Mucosa of descending colon (tissue), 3 donors: ENCODE measurements around the gene LMO7. TPM values are rescaled to one million over a fixed set of nuclear protein-coding genes. Genes with fewer than 3 reads are reported as not detected.

Experiments used
- ATAC-seq: fragments of 200-7000 bp; cut with Tn5 transposase; one replicate; pipeline ENCODE4 v1.9.1; 2020; ENCODE audit warnings: mild to moderate bottlenecking, moderate library complexity
- DNase-seq, 3 donors: peaks; one replicate each; pipeline ENCODE4 v3.0.0-alpha.2; 2020
- H3K36me3 ChIP-seq: fragments of 200-600 bp; one replicate; pipeline ENCODE4 v1.8.0; 2021; ENCODE audit warnings: low read depth, mild to moderate bottlenecking
- H3K4me1 ChIP-seq: fragments of 200-600 bp; one replicate; pipeline ENCODE4 v1.8.0; 2021; ENCODE audit warnings: low read depth, mild to moderate bottlenecking
- H3K4me3 ChIP-seq: fragments of 200-600 bp; one replicate; pipeline ENCODE4 v1.8.0; 2021; ENCODE audit warnings: mild to moderate bottlenecking
- H3K9me3 ChIP-seq: fragments of 200-600 bp; one replicate; pipeline ENCODE4 v1.8.0; 2021; ENCODE audit warnings: mild to moderate bottlenecking
- CTCF ChIP-seq: fragments of 200-600 bp; IDR thresholded peaks from one replicate; pipeline ENCODE4 v1.8.0; 2022; ENCODE audit warnings: antibody characterized with exemption, mild to moderate bottlenecking
- intact Hi-C, 2 donors: fragments of 100-400 bp; cut with DNase I in 1 of 2; cut with micrococcal nuclease in 1 of 2; formaldehyde crosslinking; loops; one replicate each; pipeline versions ENCODE4 v1.11.0 to v1.11.1; 2022; cut with DNase I, micrococcal nuclease
- long read RNA-seq, 2 donors: library from polyadenylated mRNA; unstranded; transcript quantifications; one replicate each; pipeline ENCODE4 v2.0.0, GENCODE V29; 2019 to 2021
- total RNA-seq, 3 donors: library from RNA; stranded (reverse); fragmentation: NEBNext Ultra II Directional in 2 of 3; extraction: Animal tissue kit (Norgen Biotek cat#: 25700) in 2 of 3; gene quantifications; one replicate each; pipeline versions ENCODE4 v1.2.1 to v1.2.4, GENCODE V29; 2021 to 2023
- donor health status: DM: no; HTN: no; CAD: no; lungs with moderate emphysema.
- donor health status: DM: no; HTN: no; CAD: no.
- donor health status: DM: no; HTN: yes; CAD: no.

The LMO7 gene
- total RNA-seq, result 100 to 1,000 TPM; 127 to 243 (median 212) TPM
- long read RNA-seq, donor 1, partial matches to known transcripts, result 15 of 19 reads
- long read RNA-seq, donor 1, other reads (novel, unspliced or antisense), result 2 of 19 reads
- long read RNA-seq, donor 2, partial matches to known transcripts, result 55 of 73 reads
- long read RNA-seq, donor 2, other reads (novel, unspliced or antisense), result 16 of 73 reads

GRCh38 chr13:75635828-75636435, at the start of gene LMO7:
Gene LMO7, plus strand, starts transcription at chr13:75636330. Its CDS starts 328 bp downstream, at chr13:75636658.
- Histone ChIP-seq H3K36me3 (no peaks in the 10 kb centered on the region), H3K9me3 (no peaks in the 10 kb centered on the region), H3K4me1 (peaks cover 8% of the 10 kb centered on the region), H3K4me3 (peak within 1 kb of the TSS; percentile 15)
- ATAC-seq, result peak; percentile 83
- no peak for TF ChIP-seq CTCF
- peak; percentile 50 to 71 (median 71) for DNase-seq
- intact Hi-C loops, result no loop called here

GRCh38 chr13:75587679-75588078, 48.5 kb upstream of the LMO7 start:
- DNase-seq (no peak), ATAC-seq (peak; percentile 24)
- no peak for TF ChIP-seq CTCF
- Histone ChIP-seq H3K4me3 (no peak overlapping the region), H3K4me1 (no peaks in the 10 kb centered on the region), H3K36me3 (no peaks in the 10 kb centered on the region), H3K9me3 (no peaks in the 10 kb centered on the region)
- intact Hi-C loops, result no loop called here

- no peak for ATAC-seq
Measured at GRCh38 chr13:75596657-75597182, 39.4 kb upstream of the LMO7 start.

GRCh38 chr13:75600371-75600770, 35.8 kb upstream of the LMO7 start:
- DNase-seq (no peak), ATAC-seq (no peak)
- no peaks in the 10 kb centered on the region for H3K9me3 ChIP-seq
- H3K4me3 ChIP-seq, result no peak overlapping the region
- no peaks in the 10 kb centered on the region for H3K36me3 ChIP-seq
- no peaks in the 10 kb centered on the region for H3K4me1 ChIP-seq
- intact Hi-C loops, result no loop called here
- TF ChIP-seq CTCF, result no peak

More at GRCh38 chr13:75596657-75597182, 39.4 kb upstream of the LMO7 start:
- Histone ChIP-seq H3K4me1 (no peaks in the 10 kb centered on the region), H3K9me3 (no peaks in the 10 kb centered on the region), H3K36me3 (no peaks in the 10 kb centered on the region), H3K4me3 (no peak overlapping the region)
- TF ChIP-seq CTCF, result no peak
- no peak for DNase-seq
- intact Hi-C loops, result no loop called here

- no peaks in the 10 kb centered on the region for H3K36me3 ChIP-seq
- no peaks in the 10 kb centered on the region for H3K9me3 ChIP-seq
- no peak overlapping the region for H3K4me3 ChIP-seq
- no peak for TF ChIP-seq CTCF
- intact Hi-C loops, result no loop called here
- DNase-seq, result peak in 1 of 3 donors; percentile 28
- no peaks in the 10 kb centered on the region for H3K4me1 ChIP-seq
- peak; percentile 72 for ATAC-seq
Measured at GRCh38 chr13:75603038-75603437, 33.1 kb upstream of the LMO7 start.
